ENCODE results near the gene CDK5. TPM values are rescaled to one million over a fixed set of nuclear protein-coding genes. Genes with fewer than 3 reads are reported as not detected.

The CDK5 gene
- total and polyA plus RNA-seq, 9 of the 15 experiments (the other 6 are each of a cell fraction or from before 2014, with no cell fraction given), result 3.2 to 38.0 (median 27.5) TPM

GRCh38 chr7:151053751-151054150, 3.9 kb downstream of the CDK5 start (continued):
- TF ChIP-seq ZBTB5 (IDR thresholded peaks at IDR 0.05) (no peak), ZNF24 (IDR thresholded peaks at IDR 0.05) (no peak), MBD2 (IDR thresholded peaks at IDR 0.05; ENCODE audit: borderline replicate concordance, low read depth) (no peak), SMAD1 (IDR thresholded peaks at IDR 0.05; ENCODE audit: low read depth, low read length, partially characterized antibody) (no peak), POLR2G (IDR thresholded peaks at IDR 0.05; ENCODE audit: low read depth, low read length) (0 out of 2 replicates have a peak, but pooled peaks have one; percentile 13), ZNF140 (CRISPR knock-in tag; IDR thresholded peaks at IDR 0.05) (no peak), HSF4 (CRISPR knock-in tag; IDR thresholded peaks at IDR 0.05; ENCODE audit: borderline replicate concordance) (no peak)

GRCh38 chr7:151053096-151053495, 4.6 kb downstream of the CDK5 start:
- Histone ChIP-seq H3K9ac (ENCODE audit: insufficient read depth in 1 of 2, low read depth in 2 of 2, low read length in 2 of 2) (peak overlapping the region in 1 of 2 experiments; percentile 47; a peak in 2 of 4 replicates), H3K4me1 (replicated peaks in 1 of 2; ENCODE audit: control insufficient read depth in 2 of 2, insufficient read depth in 2 of 2, low read length in 2 of 2) (peaks cover 22 to 69% of the 10 kb centered on the region in 2 experiments), H3K36me3 (ENCODE audit: control insufficient read depth, insufficient read depth, low read length) (no peaks in the 10 kb centered on the region; the same call in 2 of the 3 replicates), H3K9me3 (replicated peaks; ENCODE audit: control insufficient read depth, insufficient read depth, low read depth, low read length) (no peaks in the 10 kb centered on the region), H3K27me3 (ENCODE audit: control insufficient read depth in 2 of 2, insufficient read depth in 2 of 2, low read length in 2 of 2) (no peaks in the 10 kb centered on the region), H3K27ac (ENCODE audit: extremely low read depth, low read depth, low read length) (no peak overlapping the region), H2AFZ (ENCODE audit: low read depth, low read length) (peak overlapping the region; percentile 40; the same call in 1 of the 2 replicates), H3K79me2 (ENCODE audit: control insufficient read depth, insufficient read depth, low read length) (no peaks in the 10 kb centered on the region), H4K20me1 (replicated peaks; ENCODE audit: control insufficient read depth, insufficient read depth, low read length) (no peaks in the 10 kb centered on the region; the same call in 1 of the 2 replicates), H3K9me1 (ENCODE audit: control insufficient read depth, insufficient read depth, low read length) (no peaks in the 10 kb centered on the region), H3K4me2 (ENCODE audit: insufficient read depth, low read length) (no peak overlapping the region), H3K4me3 (no peak overlapping the region)
- ChIA-PET POLR2A (interaction anchor here (1.5 kb wide), 1 partner anchor 14 kb away, joined by 5 read pairs; no protein-coding TSS in a partner anchor), CTCF (ENCODE audit: low intra/inter-chr PET ratio) (no interaction called here)
- peak; percentile 43 to 61 (median 56) for DNase-seq (ENCODE audit: extremely low read depth in 1 of 4, low spot score in 3 of 4)
- 51% methylated on average over 4 of the region's 4 CpGs for WGBS (ENCODE audit: insufficient coverage, low coverage, missing lambda C conversion rate)
- no peak for ATAC-seq
- TF ChIP-seq THAP7 (CRISPR knock-in tag; IDR thresholded peaks at IDR 0.05), result no peak
- no peak for TF ChIP-seq CHAMP1 (IDR thresholded peaks at IDR 0.05)
- no peak for TF ChIP-seq MAX (CRISPR knock-in tag; IDR thresholded peaks at IDR 0.05)
- TF ChIP-seq ZFX (CRISPR knock-in tag; IDR thresholded peaks at IDR 0.05), result 0 out of 2 replicates have a peak, but pooled peaks have one; percentile 15
- TF ChIP-seq ZNF12 (CRISPR knock-in tag; IDR thresholded peaks at IDR 0.05), result no peak
- TF ChIP-seq MXI1 (IDR thresholded peaks at IDR 0.05; ENCODE audit: low read depth, low read length), result no peak
- no peak for TF ChIP-seq STAT5A (IDR thresholded peaks at IDR 0.05; ENCODE audit: borderline replicate concordance, low read length)
- peak; percentile 57 for TF ChIP-seq PHF20 (IDR thresholded peaks at IDR 0.05; ENCODE audit: partially characterized antibody)
- no TSS peak for BruUV-seq (replicated peaks)
- no peak for FAIRE-seq
- intact Hi-C loops (cut with micrococcal nuclease) (no loop called here), in situ Hi-C loops (cut with MboI) (no loop called here)

Data from K562 (cell line).